K562 (cell line): Measurements from ENCODE around the gene RNF26. TPM values are rescaled to one million over a fixed set of nuclear protein-coding genes. Genes with fewer than 3 reads are reported as not detected.

Experiments used
- BACH1 ChIP-seq: fragments of 200-800 bp; sonication (Bioruptor generic); IDR thresholded peaks from 2 replicates; pipeline ENCODE4 v1.6.1; 2016; ENCODE audit warnings: missing genetic modification characterization, missing compliant biosample characterization
- CREM ChIP-seq: IDR thresholded peaks from 2 replicates; pipeline ENCODE4 v1.6.1; 2014; ENCODE audit warnings: antibody characterized with exemption, low read depth
- GATAD2B ChIP-seq: fragments of 450-650 bp; IDR thresholded peaks from 2 replicates; pipeline ENCODE4 v1.6.1; 2017; ENCODE audit warnings: mild to moderate bottlenecking, borderline replicate concordance
- GTF2E2 ChIP-seq: fragments of 200-800 bp; sonication (Bioruptor generic); IDR thresholded peaks from 2 replicates; pipeline ENCODE4 v1.6.1; 2016; ENCODE audit warnings: missing genetic modification characterization, missing compliant biosample characterization
- HCFC1 ChIP-seq: IDR thresholded peaks from 2 replicates; pipeline ENCODE4 v1.6.1; 2012; ENCODE audit warnings: low read depth, low read length, improper control_type of control experiment
- KDM1A ChIP-seq, 2 experiments: fragments of 450-650 bp; IDR thresholded peaks; 2 replicates each; pipeline ENCODE4 v1.6.1; 2016; ENCODE audit warnings: mild to moderate bottlenecking in 2 of 2
- LARP7 ChIP-seq: fragments of 450-650 bp; IDR thresholded peaks from 2 replicates; pipeline ENCODE4 v1.6.1; 2016
- NFXL1 ChIP-seq: fragments of 450-650 bp; formaldehyde crosslinking; IDR thresholded peaks from 2 replicates; pipeline ENCODE4 v1.4.0; 2021; ENCODE audit warnings: mild to moderate bottlenecking
- NR2F6 ChIP-seq: fragments of 450-650 bp; formaldehyde crosslinking; IDR thresholded peaks from 2 replicates; pipeline ENCODE4 v1.4.0; 2020; ENCODE audit warnings: mild to moderate bottlenecking
- PURB ChIP-seq: sonication (generic); formaldehyde crosslinking; IDR thresholded peaks from 2 replicates; pipeline ENCODE4 v1.9.0; 2021; ENCODE audit warnings: low read depth, mild to moderate bottlenecking, missing genetic modification reagents
- RREB1 ChIP-seq: fragments of 250-450 bp; sonication (Bioruptor Pico); IDR thresholded peaks from 2 replicates; pipeline ENCODE4 v1.4.0; 2020
- SP1 ChIP-seq: sonication (generic); formaldehyde crosslinking; IDR thresholded peaks from 2 replicates; pipeline ENCODE4 v1.8.1; 2022; ENCODE audit warnings: mild to moderate bottlenecking, missing genetic modification reagents
- SUPT5H ChIP-seq: fragments of 450-650 bp; IDR thresholded peaks from 2 replicates; pipeline ENCODE4 v1.6.1; 2016
- WHSC1 ChIP-seq: IDR thresholded peaks from one replicate; pipeline ENCODE4 v1.6.1; 2012; ENCODE audit warnings: low read length, control low read depth, inconsistent platforms
- ZFP1 ChIP-seq: fragments of 450-650 bp; formaldehyde crosslinking; IDR thresholded peaks from 2 replicates; pipeline ENCODE4 v1.4.0; 2020; ENCODE audit warnings: mild to moderate bottlenecking, mixed read lengths
- ZFP30 ChIP-seq: fragments of 250-450 bp; sonication (Bioruptor Pico); IDR thresholded peaks from 2 replicates; pipeline ENCODE4 v1.8.0; 2022; ENCODE audit warnings: moderate library complexity, mild to moderate bottlenecking, inconsistent platforms, borderline replicate concordance
- ZNF644 ChIP-seq: fragments of 200-800 bp; sonication (Bioruptor generic); IDR thresholded peaks from 2 replicates; pipeline ENCODE4 v1.6.1; 2016; ENCODE audit warnings: low read depth, missing genetic modification characterization, missing compliant biosample characterization
- ZNF766 ChIP-seq: fragments of 200-800 bp; sonication (Bioruptor generic); conservative IDR thresholded peaks from 2 replicates; pipeline ENCODE4 v1.6.1; 2016; ENCODE audit warnings: missing genetic modification characterization, missing compliant biosample characterization
- ZNF785 ChIP-seq: fragments of 250-450 bp; sonication (Bioruptor Pico); IDR thresholded peaks from 2 replicates; pipeline ENCODE4 v1.4.0; 2020; ENCODE audit warnings: mild to moderate bottlenecking
- polyA plus RNA-seq, 8 experiments: library from polyadenylated mRNA; depleted of rRNA in 4 of 8; stranded (reverse) in 5 of 8; unstranded in 3 of 8; fragments of >200 nt; fragmentation: Nextera tagmentation in 2 of 8; fragmentation: Illumina TruSeq in 1 of 8; extraction: Ambion mirVana in 2 of 8; extraction: Trizol in 1 of 8; gene quantifications; 2 replicates each; pipeline versions ENCODE4 v1.2.1 to v1.2.3, GENCODE V29; 2011 to 2014; ENCODE audit warnings: inconsistent platforms in 1 of 8, missing spikeins in 1 of 8
- total RNA-seq, 7 experiments: library from RNA; depleted of rRNA in 6 of 7; stranded (reverse); fragments of >200 nt in 6 of 7; fragmentation: Illumina TruSeq in 2 of 7; extraction: Trizol in 2 of 7; gene quantifications; 2 replicates each; pipeline versions ENCODE4 v1.2.1 to v1.2.3, GENCODE V29; 2011 to 2021; ENCODE audit warnings: low replicate concordance in 1 of 7
- TF ChIP-seq, protein P1 (sequence below), 3 experiments: fragments of 200-800 bp in 1 of 3; sonication (Bioruptor generic) in 1 of 3; sonication (generic) in 1 of 3; formaldehyde crosslinking in 1 of 3; IDR thresholded peaks; 2 replicates each; pipeline versions ENCODE4 v1.6.1 to v1.8.0; 2016 to 2022; ENCODE audit warnings: mild to moderate bottlenecking in 2 of 3, missing compliant biosample characterization in 2 of 3, missing genetic modification characterization in 2 of 3, missing genetic modification reagents in 1 of 3
- TF ChIP-seq, protein P2 (sequence below): IDR thresholded peaks from 2 replicates; pipeline ENCODE4 v1.6.1; 2014; ENCODE audit warnings: antibody characterized with exemption

RNF26 gene
- total and polyA plus RNA-seq, 9 of the 15 experiments (the other 6 are each of a cell fraction or from before 2014, with no cell fraction given) = 5.3 to 53.6 (median 12.7) TPM

DNA sequence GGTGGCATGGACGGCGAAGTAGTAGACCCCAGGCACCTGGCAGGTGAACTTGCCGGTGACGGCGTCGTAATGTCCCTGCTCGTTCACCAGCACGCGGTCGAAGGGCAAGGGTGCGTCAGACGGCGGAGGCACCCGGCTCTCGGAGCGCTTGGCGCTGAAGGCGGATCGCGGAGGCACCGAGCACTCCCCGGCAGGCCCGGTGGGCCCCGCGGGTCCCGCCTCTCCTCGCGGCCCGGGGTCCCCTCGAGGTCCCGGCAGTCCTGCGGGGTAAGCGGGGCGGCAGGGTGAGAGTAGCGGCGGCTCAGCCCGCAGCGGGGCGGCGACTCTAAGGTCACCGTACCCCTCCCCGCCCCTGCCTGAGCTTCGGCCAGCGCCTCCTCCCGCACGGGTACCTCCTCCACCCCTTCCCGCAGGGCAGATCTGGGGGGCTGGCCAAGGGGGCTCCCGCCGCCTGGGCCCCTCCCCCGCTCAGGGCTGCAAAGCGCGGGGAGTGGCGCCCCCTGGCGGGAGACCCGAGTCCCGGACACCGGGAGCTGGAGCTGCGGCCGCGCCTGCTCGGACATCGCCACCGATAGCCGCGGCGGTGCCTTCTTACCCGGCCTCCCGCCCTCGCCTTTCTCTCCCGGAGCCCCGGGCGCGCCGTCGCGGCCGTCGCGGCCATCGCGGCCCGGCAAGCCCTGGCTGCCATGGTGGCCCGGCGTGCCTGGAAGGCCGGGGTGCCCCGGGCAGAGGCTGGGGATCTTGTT is 5.4 kb downstream of the RNF26 start (continued):
- TF ChIP-seq GTF2E2 (no peak), HCFC1 (no peak), WHSC1 (no peak), BACH1 (tag) (no peak), ZNF785 (CRISPR knock-in tag) (no peak), GATAD2B (peak; percentile 84), ZFP30 (no peak), RREB1 (no peak), SP1 (0 out of 2 replicates have a peak, but pooled peaks have one; percentile 38), ZFP1 (CRISPR knock-in tag) (no peak), PURB (CRISPR knock-in tag) (no peak), NR2F6 (CRISPR knock-in tag) (no peak), KDM1A (IDR thresholded peaks at IDR 0.05) (no peak), NFXL1 (no peak), ZNF766 (CRISPR knock-in tag) (no peak), ZNF644 (tag) (no peak), SUPT5H (no peak), CREM (0 out of 2 replicates have a peak, but pooled peaks have one; percentile 20), LARP7 (no peak)
- TF ChIP-seq, protein P1, sequence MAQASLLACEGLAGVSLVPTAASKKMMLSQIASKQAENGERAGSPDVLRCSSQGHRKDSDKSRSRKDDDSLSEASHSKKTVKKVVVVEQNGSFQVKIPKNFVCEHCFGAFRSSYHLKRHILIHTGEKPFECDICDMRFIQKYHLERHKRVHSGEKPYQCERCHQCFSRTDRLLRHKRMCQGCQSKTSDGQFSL (CRISPR knock-in tag; IDR thresholded peaks at IDR 0.05) = no peak
- TF ChIP-seq, protein P1 (tag; IDR thresholded peaks at IDR 0.05) = 0 out of 4 replicates have a peak, but pooled peaks of 1 of the 2 experiments have one; percentile 25
- TF ChIP-seq, protein P2, sequence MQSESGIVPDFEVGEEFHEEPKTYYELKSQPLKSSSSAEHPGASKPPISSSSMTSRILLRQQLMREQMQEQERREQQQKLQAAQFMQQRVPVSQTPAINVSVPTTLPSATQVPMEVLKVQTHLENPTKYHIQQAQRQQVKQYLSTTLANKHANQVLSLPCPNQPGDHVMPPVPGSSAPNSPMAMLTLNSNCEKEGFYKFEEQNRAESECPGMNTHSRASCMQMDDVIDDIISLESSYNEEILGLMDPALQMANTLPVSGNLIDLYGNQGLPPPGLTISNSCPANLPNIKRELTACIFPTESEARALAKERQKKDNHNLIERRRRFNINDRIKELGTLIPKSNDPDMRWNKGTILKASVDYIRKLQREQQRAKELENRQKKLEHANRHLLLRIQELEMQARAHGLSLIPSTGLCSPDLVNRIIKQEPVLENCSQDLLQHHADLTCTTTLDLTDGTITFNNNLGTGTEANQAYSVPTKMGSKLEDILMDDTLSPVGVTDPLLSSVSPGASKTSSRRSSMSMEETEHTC = no peak
